Astrocyte (in vitro differentiated cells and primary cell): Measurements from ENCODE around the gene AQP2. TPM values are rescaled to one million over a fixed set of nuclear protein-coding genes. Genes with fewer than 3 reads are reported as not detected.

Source experiments
- DNase-seq: peaks from one replicate; pipeline ENCODE4 v3.0.0-alpha.2; 2010; ENCODE audit warnings: low read depth
- FAIRE-seq: peaks from 2 replicates; lab custom pipeline; 2011; peaks lifted over from hg19 to GRCh38; lab: Jason Lieb, UNC
- H2AFZ ChIP-seq: 2 replicates; pipeline ENCODE4 v1.6.0; 2012; ENCODE audit warnings: low read depth, low read length, inconsistent platforms
- H3K27ac ChIP-seq: 2 replicates; pipeline ENCODE4 v1.5.1; 2011; ENCODE audit warnings: low read depth, low read length, inconsistent platforms
- H3K27me3 ChIP-seq: 2 replicates; pipeline ENCODE4 v1.6.0; 2011; ENCODE audit warnings: low read length, inconsistent platforms; ENCODE audit not compliant: insufficient read depth
- H3K36me3 ChIP-seq: 2 replicates; pipeline ENCODE4 v1.5.1; 2011; ENCODE audit warnings: low read length, inconsistent platforms; ENCODE audit not compliant: insufficient read depth
- H3K4me1 ChIP-seq: 2 replicates; pipeline ENCODE4 v1.5.1; 2011; ENCODE audit warnings: low read length, inconsistent platforms; ENCODE audit not compliant: insufficient read depth
- H3K4me2 ChIP-seq: 2 replicates; pipeline ENCODE4 v1.6.0; 2012; ENCODE audit warnings: low read length, inconsistent platforms
- H3K4me3 ChIP-seq: 2 replicates; pipeline ENCODE4 v1.5.1; 2011; ENCODE audit warnings: low read depth, mild to moderate bottlenecking, low read length, inconsistent platforms; ENCODE audit not compliant: insufficient read depth
- H3K79me2 ChIP-seq: 2 replicates; pipeline ENCODE4 v1.6.0; 2012; ENCODE audit warnings: mild to moderate bottlenecking, low read length, inconsistent platforms; ENCODE audit not compliant: insufficient read depth
- H3K9ac ChIP-seq: 2 replicates; pipeline ENCODE4 v1.6.0; 2012; ENCODE audit warnings: mild to moderate bottlenecking, low read length, inconsistent platforms
- H3K9me3 ChIP-seq: 2 replicates; pipeline ENCODE4 v1.5.1; 2012; ENCODE audit warnings: low read depth, mild to moderate bottlenecking, low read length, inconsistent platforms; ENCODE audit not compliant: insufficient read depth
- H4K20me1 ChIP-seq: 2 replicates; pipeline ENCODE4 v1.6.0; 2012; ENCODE audit warnings: low read length, inconsistent platforms; ENCODE audit not compliant: insufficient read depth
- H3K27ac Mint-ChIP-seq: one replicate; pipeline ENCODE4 v1.8.0; 2021; ENCODE audit warnings: mild to moderate bottlenecking, mixed read lengths; ENCODE audit not compliant: unreplicated experiment
- H3K27me3 Mint-ChIP-seq: one replicate; pipeline ENCODE4 v1.8.0; 2021; ENCODE audit warnings: low read depth, mixed read lengths; ENCODE audit not compliant: unreplicated experiment
- H3K36me3 Mint-ChIP-seq: one replicate; pipeline ENCODE4 v1.8.0; 2021; ENCODE audit warnings: low read depth, mixed read lengths; ENCODE audit not compliant: unreplicated experiment
- H3K4me1 Mint-ChIP-seq: one replicate; pipeline ENCODE4 v1.8.0; 2021; ENCODE audit warnings: low read depth, mixed read lengths; ENCODE audit not compliant: unreplicated experiment
- H3K4me3 Mint-ChIP-seq: one replicate; pipeline ENCODE4 v1.8.0; 2021; ENCODE audit warnings: mild to moderate bottlenecking, moderate library complexity, mixed read lengths; ENCODE audit not compliant: unreplicated experiment
- H3K9me3 Mint-ChIP-seq: one replicate; pipeline ENCODE4 v1.8.0; 2021; ENCODE audit warnings: mild to moderate bottlenecking, mixed read lengths; ENCODE audit not compliant: unreplicated experiment
- CTCF ChIP-seq: IDR thresholded peaks from 2 replicates; pipeline ENCODE4 v1.5.1; 2011; ENCODE audit warnings: low read depth, mild to moderate bottlenecking, inconsistent platforms, low read length, moderate library complexity; ENCODE audit not compliant: insufficient read depth
- EZH2 ChIP-seq: IDR thresholded peaks from 2 replicates; pipeline ENCODE4 v1.6.1; 2012; ENCODE audit warnings: mild to moderate bottlenecking, low read length, inconsistent platforms; ENCODE audit not compliant: insufficient read depth
- total RNA-seq: library from RNA; stranded (reverse); gene quantifications from 2 replicates; pipeline ENCODE4 v1.2.1, GENCODE V29; 2021

AQP2 gene
- total RNA-seq, 1 donor from 2014 or later = not detected

- no peak overlapping the region for H3K4me2 ChIP-seq
- H3K79me2 ChIP-seq = no peaks in the 10 kb centered on the region
- no peak overlapping the region for H3K4me3 ChIP-seq
- H2AFZ ChIP-seq = no peak overlapping the region
- peaks cover 22% of the 10 kb centered on the region for H3K27me3 ChIP-seq
- Mint-ChIP-seq H3K9me3 (no peaks in the 10 kb centered on the region), H3K36me3 (peaks cover 1% of the 10 kb centered on the region), H3K4me3 (no peak overlapping the region), H3K4me1 (no peaks in the 10 kb centered on the region), H3K27ac (no peak overlapping the region), H3K27me3 (peaks cover 44% of the 10 kb centered on the region)
- no peak for DNase-seq
- no peaks in the 10 kb centered on the region for H3K9me3 ChIP-seq
- TF ChIP-seq CTCF (no peak), EZH2 (no peak)
- no peaks in the 10 kb centered on the region for H4K20me1 ChIP-seq
- no peak for FAIRE-seq
- no peak overlapping the region for H3K27ac ChIP-seq
- no peak overlapping the region for H3K9ac ChIP-seq
- no peaks in the 10 kb centered on the region for H3K36me3 ChIP-seq
- peaks cover 7% of the 10 kb centered on the region for H3K4me1 ChIP-seq
Measured at GRCh38 chr12:49965836-49966235, 15.3 kb downstream of the AQP2 start.

GRCh38 chr12:49966511-49967041 lies 16.0 kb downstream of the AQP2 start:
- Histone ChIP-seq H4K20me1 (no peaks in the 10 kb centered on the region), H3K27ac (no peak overlapping the region), H3K4me2 (peak overlapping the region; percentile 87), H3K4me1 (peaks cover 7% of the 10 kb centered on the region), H3K27me3 (peaks cover 23% of the 10 kb centered on the region), H2AFZ (no peak overlapping the region), H3K36me3 (no peaks in the 10 kb centered on the region), H3K9me3 (no peaks in the 10 kb centered on the region), H3K79me2 (no peaks in the 10 kb centered on the region), H3K9ac (no peak overlapping the region), H3K4me3 (no peak overlapping the region)
- TF ChIP-seq EZH2 (no peak), CTCF (no peak)
- H3K4me3 Mint-ChIP-seq = no peak overlapping the region
- DNase-seq = no peak
- H3K27me3 Mint-ChIP-seq = peaks cover 44% of the 10 kb centered on the region
- H3K36me3 Mint-ChIP-seq = peaks cover 1% of the 10 kb centered on the region
- no peaks in the 10 kb centered on the region for H3K9me3 Mint-ChIP-seq
- no peaks in the 10 kb centered on the region for H3K4me1 Mint-ChIP-seq
- FAIRE-seq = no peak
- peak overlapping the region; percentile 69 for H3K27ac Mint-ChIP-seq

- H3K9ac ChIP-seq = peak overlapping the region; percentile 16
- H4K20me1 ChIP-seq = no peaks in the 10 kb centered on the region
- no peaks in the 10 kb centered on the region for H3K79me2 ChIP-seq
- Mint-ChIP-seq H3K36me3 (peaks cover 1% of the 10 kb centered on the region), H3K27me3 (peaks cover 44% of the 10 kb centered on the region), H3K9me3 (no peaks in the 10 kb centered on the region), H3K4me3 (peak overlapping the region; percentile 60), H3K4me1 (no peaks in the 10 kb centered on the region), H3K27ac (no peak overlapping the region)
- H3K27ac ChIP-seq = no peak overlapping the region
- H3K36me3 ChIP-seq = no peaks in the 10 kb centered on the region
- H3K4me1 ChIP-seq = peaks cover 7% of the 10 kb centered on the region
- DNase-seq = peak; percentile 56
- peaks cover 23% of the 10 kb centered on the region for H3K27me3 ChIP-seq
- H3K9me3 ChIP-seq = no peaks in the 10 kb centered on the region
- TF ChIP-seq CTCF (peak; percentile 69), EZH2 (no peak)
- peak overlapping the region; percentile 73 for H2AFZ ChIP-seq
- H3K4me3 ChIP-seq = peak overlapping the region; percentile 41
- no peak for FAIRE-seq
- peak overlapping the region; percentile 87 for H3K4me2 ChIP-seq
Measured at GRCh38 chr12:49967042-49967776, 16.7 kb downstream of the AQP2 start.
